ENCODE results near the gene TTC6. TPM values are rescaled to one million over a fixed set of nuclear protein-coding genes. Genes with fewer than 3 reads are reported as not detected.

Gene TTC6
- total and polyA plus RNA-seq, 4 donors, result 0.50 to 34.4 (median 5.0) TPM

- Histone ChIP-seq H3K9ac (ENCODE audit: insufficient read depth in 1 of 2, low read length in 2 of 2) (no peak overlapping the region), H3K27me3 (ENCODE audit: control insufficient read depth in 3 of 3, insufficient read depth in 3 of 3, low read length in 2 of 3) (no peaks in the 10 kb centered on the region), H3K27ac (ENCODE audit: low read depth in 1 of 2, low read length in 1 of 2) (no peak overlapping the region), H3K4me1 (ENCODE audit: control insufficient read depth in 5 of 5, insufficient read depth in 5 of 5, low read length in 5 of 5) (no peaks in the 10 kb centered on the region), H3K9me3 (ENCODE audit: control insufficient read depth in 4 of 4, insufficient read depth in 3 of 4, low read length in 3 of 4) (no peaks in the 10 kb centered on the region), H3K36me3 (ENCODE audit: control insufficient read depth in 4 of 4, insufficient read depth in 4 of 4, low read length in 4 of 4) (no peaks in the 10 kb centered on the region), H3K4me3 (no peak overlapping the region)
- ATAC-seq (ENCODE audit: insufficient read depth, low FRiP score), result no peak
- DNase-seq, result no peak
- TF ChIP-seq CTCF (IDR thresholded peaks at IDR 0.05; ENCODE audit: control extremely low read depth, extremely low read depth), result no peak
- 77 to 93% methylated on average over 7 of the region's 7 CpGs for WGBS, 2 donors
Measured at GRCh38 chr14:37569729-37570128, 25.7 kb upstream of the TTC6 start.

GRCh38 chr14:37571391-37571790 lies 24.0 kb upstream of the TTC6 start:
- 88 to 91% methylated on average over 4 of the region's 4 CpGs for WGBS, 2 donors

GRCh38 chr14:37573356-37573755 lies 22.1 kb upstream of the TTC6 start:
- Histone ChIP-seq H3K27ac (ENCODE audit: low read depth in 1 of 2, low read length in 1 of 2) (no peak overlapping the region), H3K4me1 (ENCODE audit: control insufficient read depth in 5 of 5, insufficient read depth in 5 of 5, low read length in 5 of 5) (no peaks in the 10 kb centered on the region), H3K9ac (ENCODE audit: insufficient read depth in 1 of 2, low read length in 2 of 2) (no peak overlapping the region), H3K36me3 (ENCODE audit: control insufficient read depth in 4 of 4, insufficient read depth in 4 of 4, low read length in 4 of 4) (no peaks in the 10 kb centered on the region), H3K4me3 (no peak overlapping the region), H3K27me3 (ENCODE audit: control insufficient read depth in 3 of 3, insufficient read depth in 3 of 3, low read length in 2 of 3) (peaks cover 0 to 5% (median 3%) of the 10 kb centered on the region in 3 donors), H3K9me3 (ENCODE audit: control insufficient read depth in 4 of 4, insufficient read depth in 3 of 4, low read length in 3 of 4) (no peaks in the 10 kb centered on the region)
- TF ChIP-seq CTCF (IDR thresholded peaks at IDR 0.05; ENCODE audit: control extremely low read depth, extremely low read depth), result no peak
- 69 to 83% methylated on average over 2 of the region's 2 CpGs for WGBS, 2 donors
- peak in 1 of 3 donors; percentile 5 for DNase-seq
- ATAC-seq (ENCODE audit: insufficient read depth, low FRiP score), result no peak

More at GRCh38 chr14:37571391-37571790, 24.0 kb upstream of the TTC6 start:
- ATAC-seq (ENCODE audit: insufficient read depth, low FRiP score) (no peak), DNase-seq (no peak)
- TF ChIP-seq CTCF (IDR thresholded peaks at IDR 0.05; ENCODE audit: control extremely low read depth, extremely low read depth), result no peak
- Histone ChIP-seq H3K27me3 (ENCODE audit: control insufficient read depth in 3 of 3, insufficient read depth in 3 of 3, low read length in 2 of 3) (no peaks in the 10 kb centered on the region), H3K9me3 (ENCODE audit: control insufficient read depth in 4 of 4, insufficient read depth in 3 of 4, low read length in 3 of 4) (no peaks in the 10 kb centered on the region), H3K4me3 (no peak overlapping the region), H3K4me1 (ENCODE audit: control insufficient read depth in 5 of 5, insufficient read depth in 5 of 5, low read length in 5 of 5) (no peaks in the 10 kb centered on the region), H3K27ac (ENCODE audit: low read depth in 1 of 2, low read length in 1 of 2) (no peak overlapping the region), H3K36me3 (ENCODE audit: control insufficient read depth in 4 of 4, insufficient read depth in 4 of 4, low read length in 4 of 4) (no peaks in the 10 kb centered on the region), H3K9ac (ENCODE audit: insufficient read depth in 1 of 2, low read length in 2 of 2) (no peak overlapping the region)

GRCh38 chr14:37579274-37579673 lies 16.2 kb upstream of the TTC6 start:
- peaks cover 0 to 8% (median 3%) of the 10 kb centered on the region in 5 donors for H3K4me1 ChIP-seq (ENCODE audit: control insufficient read depth in 5 of 5, insufficient read depth in 5 of 5, low read length in 5 of 5)
- ATAC-seq (ENCODE audit: insufficient read depth, low FRiP score) (no peak), DNase-seq (peak in 1 of 3 donors; percentile 19)
- H3K27ac ChIP-seq (ENCODE audit: low read depth in 1 of 2, low read length in 1 of 2), result no peak overlapping the region
- H3K9me3 ChIP-seq (ENCODE audit: control insufficient read depth in 4 of 4, insufficient read depth in 3 of 4, low read length in 3 of 4), result peaks cover 0 to 4% (median 0%) of the 10 kb centered on the region in 4 donors
- no peaks in the 10 kb centered on the region for H3K36me3 ChIP-seq (ENCODE audit: control insufficient read depth in 4 of 4, insufficient read depth in 4 of 4, low read length in 4 of 4)
- H3K9ac ChIP-seq (ENCODE audit: insufficient read depth in 1 of 2, low read length in 2 of 2), result no peak overlapping the region
- no peak for TF ChIP-seq CTCF (IDR thresholded peaks at IDR 0.05; ENCODE audit: control extremely low read depth, extremely low read depth)
- 48 to 49% methylated on average over 9 of the region's 9 CpGs for WGBS, 2 donors
- no peak overlapping the region for H3K4me3 ChIP-seq
- peaks cover 4 to 41% (median 26%) of the 10 kb centered on the region in 3 donors for H3K27me3 ChIP-seq (ENCODE audit: control insufficient read depth in 3 of 3, insufficient read depth in 3 of 3, low read length in 2 of 3)

All from lung (tissue), 12 donors.